ENCODE measurements around the gene TMEM52. TPM values are rescaled to one million over a fixed set of nuclear protein-coding genes. Genes with fewer than 3 reads are reported as not detected.
A peak's percentile ranks its signal among the peaks of the same experiment; 100 is the strongest.

Gene TMEM52
- total RNA-seq = 3.7 and 4.6 TPM in 2 replicates
- long read RNA-seq = 0 reads

GRCh38 chr1:1918901-1919303, at the start of gene TMEM52:
Gene TMEM52 (minus strand): TSS chr1:1919279. CDS start chr1:1919265, 14 bp downstream.
- no peaks in the 10 kb centered on the region for H3K27me3 Mint-ChIP-seq (ENCODE audit: low read depth)
- H3K4me3 Mint-ChIP-seq = peak within 1 kb of the TSS; percentile 82
- peak within 1 kb of the TSS; percentile 50 for H3K27ac Mint-ChIP-seq (ENCODE audit: unreplicated experiment)
- H3K9me3 Mint-ChIP-seq = no peaks in the 10 kb centered on the region
- no peak for DNase-seq (ENCODE audit: low read depth, low spot score)
- no peaks in the 10 kb centered on the region for H3K36me3 Mint-ChIP-seq (ENCODE audit: low read depth)
- no peak for TF ChIP-seq CTCF (conservative IDR thresholded peaks at IDR 0.05)
- peaks cover 7% of the 10 kb centered on the region for H3K4me1 Mint-ChIP-seq

GRCh38 chr1:1967879-1968278, 48.8 kb upstream of the TMEM52 start:
- TF ChIP-seq CTCF (conservative IDR thresholded peaks at IDR 0.05) = no peak
- H3K27me3 Mint-ChIP-seq (ENCODE audit: low read depth) = no peaks in the 10 kb centered on the region
- H3K36me3 Mint-ChIP-seq (ENCODE audit: low read depth) = no peaks in the 10 kb centered on the region
- no peak overlapping the region for H3K27ac Mint-ChIP-seq (ENCODE audit: unreplicated experiment)
- H3K4me3 Mint-ChIP-seq = no peak overlapping the region
- DNase-seq (ENCODE audit: low read depth, low spot score) = no peak
- H3K4me1 Mint-ChIP-seq = no peaks in the 10 kb centered on the region
- no peaks in the 10 kb centered on the region for H3K9me3 Mint-ChIP-seq

GRCh38 chr1:1967151-1967550, 48.1 kb upstream of the TMEM52 start:
- no peak for TF ChIP-seq CTCF (conservative IDR thresholded peaks at IDR 0.05)
- Mint-ChIP-seq H3K27ac (ENCODE audit: unreplicated experiment) (no peak overlapping the region), H3K9me3 (no peaks in the 10 kb centered on the region), H3K36me3 (ENCODE audit: low read depth) (no peaks in the 10 kb centered on the region), H3K27me3 (ENCODE audit: low read depth) (no peaks in the 10 kb centered on the region), H3K4me1 (no peaks in the 10 kb centered on the region), H3K4me3 (no peak overlapping the region)
- no peak for DNase-seq (ENCODE audit: low read depth, low spot score)

- H3K27ac Mint-ChIP-seq (ENCODE audit: unreplicated experiment) = no peak overlapping the region
- no peak for TF ChIP-seq CTCF (conservative IDR thresholded peaks at IDR 0.05)
- no peaks in the 10 kb centered on the region for H3K9me3 Mint-ChIP-seq
- H3K4me1 Mint-ChIP-seq = peaks cover 7% of the 10 kb centered on the region
- DNase-seq (ENCODE audit: low read depth, low spot score) = no peak
- no peaks in the 10 kb centered on the region for H3K27me3 Mint-ChIP-seq (ENCODE audit: low read depth)
- H3K4me3 Mint-ChIP-seq = no peak overlapping the region
- H3K36me3 Mint-ChIP-seq (ENCODE audit: low read depth) = no peaks in the 10 kb centered on the region
Observed at GRCh38 chr1:1966071-1966740, 47.1 kb upstream of the TMEM52 start.

GRCh38 chr1:1965546-1965945, 46.5 kb upstream of the TMEM52 start:
- Mint-ChIP-seq H3K27me3 (ENCODE audit: low read depth) (peaks cover 5% of the 10 kb centered on the region), H3K27ac (ENCODE audit: unreplicated experiment) (no peak overlapping the region), H3K4me1 (peaks cover 7% of the 10 kb centered on the region), H3K36me3 (ENCODE audit: low read depth) (no peaks in the 10 kb centered on the region), H3K9me3 (no peaks in the 10 kb centered on the region), H3K4me3 (no peak overlapping the region)
- no peak for TF ChIP-seq CTCF (conservative IDR thresholded peaks at IDR 0.05)
- DNase-seq (ENCODE audit: low read depth, low spot score) = no peak
